ENCODE results near the gene SUMO2.
"Not testable (repeated sequence)": the region's sequence is repeated elsewhere in the genome, so short reads cannot be mapped to it uniquely, and the experiment has no call there.

The SUMO2 gene

DNA sequence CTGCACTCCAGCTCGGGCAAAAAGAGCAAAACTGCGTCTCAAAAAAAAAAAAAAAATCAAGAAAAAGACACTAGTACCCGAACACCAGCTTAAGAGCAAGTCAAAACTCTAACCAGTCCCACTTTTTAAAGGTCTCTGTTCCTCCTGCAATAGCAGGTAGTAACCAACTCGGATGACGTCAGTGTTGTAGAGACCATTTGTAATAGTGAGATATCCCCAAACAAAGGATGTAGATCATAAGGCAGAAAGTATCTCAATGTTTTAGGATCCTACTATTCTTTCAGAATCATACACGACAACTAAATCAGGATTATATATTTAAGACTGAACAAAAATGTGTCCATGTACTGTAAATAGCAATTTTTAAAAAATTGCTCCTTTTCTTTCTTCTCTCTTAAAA lies 30.8 kb downstream of the SUMO2 start:
- FAIRE-seq (no peak), DNase-seq (ENCODE audit: extremely low spot score, insufficient read length, low read depth) (no peak)

GRCh38 chr17:75147878-75148546 lies 34.7 kb downstream of the SUMO2 start:
- DNase-seq (ENCODE audit: extremely low spot score, insufficient read length, low read depth) (no peak), FAIRE-seq (no peak)

DNA sequence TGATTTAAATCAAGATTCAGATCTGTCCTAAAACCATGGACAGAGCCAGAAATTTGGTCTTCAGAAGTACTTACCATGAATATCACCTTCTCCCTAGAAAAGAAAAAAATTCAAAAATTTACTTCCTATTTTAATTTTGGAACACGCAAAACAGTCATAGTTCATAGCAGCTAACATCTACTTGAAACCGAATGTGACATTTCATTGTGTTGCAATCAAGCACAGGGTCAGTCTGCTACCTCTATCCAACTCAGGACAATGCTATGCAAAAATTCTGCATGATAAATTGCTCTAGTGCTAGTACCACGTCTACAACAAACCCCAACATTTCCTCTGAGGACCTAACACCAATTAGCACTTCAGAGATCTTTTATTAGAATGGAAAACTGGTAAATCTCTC lies 36.2 kb downstream of the SUMO2 start:
- FAIRE-seq (no peak), DNase-seq (ENCODE audit: extremely low spot score, insufficient read length, low read depth) (no peak)

DNA sequence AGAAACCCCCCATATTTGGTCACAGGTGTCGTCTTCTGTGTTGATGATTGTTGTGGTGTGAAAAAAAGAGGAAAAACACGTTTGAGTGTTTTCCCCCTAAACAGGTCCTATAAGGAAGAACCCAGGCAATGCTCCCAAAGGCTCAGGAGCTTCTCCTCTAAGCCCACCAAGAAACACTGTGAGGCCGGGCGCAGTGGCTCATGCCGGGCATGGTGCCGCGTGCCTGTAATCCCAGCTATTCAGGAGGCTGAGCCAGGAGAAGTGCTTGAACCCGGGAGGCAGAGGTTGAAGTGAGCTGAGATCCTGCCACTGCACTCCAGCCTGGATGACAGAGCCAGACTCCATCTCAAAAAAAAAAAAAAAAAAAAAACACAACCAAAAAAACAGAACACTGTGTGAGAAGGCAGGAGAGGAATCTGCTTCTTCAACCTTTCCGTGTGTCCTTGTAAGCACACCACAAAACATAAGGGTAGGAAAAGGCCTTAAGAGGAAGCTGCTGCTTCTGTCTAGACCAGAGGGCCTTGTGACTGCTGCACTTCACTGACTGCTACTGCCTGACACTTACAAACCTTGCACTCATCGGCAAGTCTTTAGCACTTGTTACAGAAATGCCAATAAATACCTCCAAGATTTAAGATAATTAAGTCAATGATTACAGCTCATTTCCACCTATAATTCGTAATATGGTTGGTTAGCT lies 37.8 kb downstream of the SUMO2 start:
- DNase-seq (ENCODE audit: extremely low spot score, insufficient read length, low read depth) (no peak), FAIRE-seq (no peak)

DNA sequence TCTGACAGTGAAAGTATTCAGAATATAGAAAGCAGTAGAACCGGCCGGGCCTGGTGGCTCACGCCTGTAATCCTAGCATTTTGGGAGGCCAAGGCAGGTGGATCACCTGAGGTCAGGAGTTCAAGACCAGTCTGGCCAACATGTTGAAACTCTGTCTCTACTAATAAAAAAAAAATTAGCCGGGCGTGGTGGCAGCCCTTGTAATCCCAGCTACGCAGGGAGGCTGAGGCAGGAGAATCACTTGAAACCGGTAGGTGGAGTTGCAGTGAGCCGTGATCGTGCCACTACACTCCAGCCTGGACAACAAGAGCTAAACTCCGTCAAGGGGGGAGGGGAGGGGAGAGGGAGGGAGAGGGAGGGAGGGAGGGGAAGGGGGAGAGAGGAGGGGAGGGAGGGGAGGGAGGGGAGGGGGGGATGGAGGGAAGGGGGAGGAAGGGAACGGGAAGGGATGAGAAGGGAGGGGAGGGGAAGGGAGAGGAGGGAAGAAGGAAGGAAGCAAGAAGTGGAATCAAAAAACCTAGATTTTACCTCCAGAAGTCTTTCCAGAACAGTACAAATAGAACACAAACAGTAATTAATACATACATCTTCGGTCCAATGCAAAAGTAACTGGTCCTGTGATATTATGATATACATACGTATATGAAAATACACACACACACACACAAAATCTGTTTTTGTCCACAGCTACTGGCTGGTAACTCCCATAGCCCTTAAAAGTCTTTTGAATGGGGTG lies 40.4 kb downstream of the SUMO2 start:
- no peak for DNase-seq (ENCODE audit: extremely low spot score, insufficient read length, low read depth)

DNA sequence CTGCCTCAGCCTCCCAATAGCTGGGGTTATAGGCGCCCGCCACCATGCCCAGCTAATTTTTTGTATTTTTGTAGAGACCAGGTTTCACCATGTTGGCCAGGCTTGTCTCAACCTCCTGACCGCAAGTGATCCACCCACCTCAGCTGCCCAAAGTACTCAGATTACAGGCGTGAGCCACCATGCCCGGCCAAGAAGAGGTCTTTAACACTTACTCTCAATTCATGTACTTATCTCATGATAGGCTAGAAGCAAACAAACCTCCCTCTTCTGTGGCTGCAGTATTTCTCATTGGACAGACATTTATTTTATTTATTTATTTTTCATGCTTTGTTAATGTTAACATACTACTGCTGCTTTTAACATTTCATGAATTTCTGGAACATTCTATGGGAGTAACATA lies 44.2 kb downstream of the SUMO2 start:
- DNase-seq (ENCODE audit: extremely low spot score, insufficient read length, low read depth) (no peak), FAIRE-seq (no peak)

More for the DNA sequence above, 40.4 kb downstream of the SUMO2 start:
- no peak for FAIRE-seq

DNA sequence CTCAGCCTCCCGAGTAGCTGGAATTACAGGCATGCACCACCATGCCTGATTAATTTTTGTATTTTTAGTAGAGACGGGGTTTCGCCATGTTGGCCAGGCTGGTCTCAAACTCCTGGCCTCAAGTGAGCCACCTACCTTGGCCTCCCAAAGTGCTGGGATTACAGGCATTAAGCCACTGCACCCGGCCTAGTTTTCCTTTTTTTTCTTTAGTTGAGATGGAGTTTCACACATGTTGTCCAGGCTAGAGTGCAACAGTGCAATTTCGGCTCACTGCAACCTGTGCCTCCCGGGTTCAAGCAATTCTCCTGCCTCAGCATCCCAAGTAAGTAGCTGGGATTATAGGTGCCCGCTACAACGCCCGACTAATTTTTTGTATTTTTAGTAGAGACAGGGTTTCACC lies 45.0 kb downstream of the SUMO2 start:
- DNase-seq (ENCODE audit: extremely low spot score, insufficient read length, low read depth); FAIRE-seq: not testable (repeated sequence)

- FAIRE-seq (no peak), DNase-seq (ENCODE audit: extremely low spot score, insufficient read length, low read depth) (no peak)
Measured at GRCh38 chr17:75135946-75136345, 46.8 kb downstream of the SUMO2 start.

DNA sequence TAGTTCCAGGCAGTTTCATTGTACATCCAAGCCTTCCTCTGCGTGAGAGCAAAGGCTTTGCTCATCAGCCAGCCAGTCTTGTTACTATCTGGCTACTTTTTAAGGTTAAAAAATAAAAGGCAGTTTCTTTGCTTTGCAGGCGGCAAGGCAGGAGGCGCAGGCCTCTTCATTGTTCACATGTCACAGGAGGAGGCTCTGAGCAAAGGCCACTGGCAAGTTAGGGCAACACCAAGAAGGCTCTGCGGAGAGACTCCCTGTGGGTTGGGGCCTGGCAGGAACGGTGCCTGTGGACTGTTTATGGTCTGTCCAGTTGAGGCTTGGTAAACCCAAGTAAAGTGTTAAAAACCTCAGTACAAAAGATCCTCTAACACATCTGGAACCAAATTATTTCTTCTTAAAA lies 47.3 kb downstream of the SUMO2 start:
- DNase-seq (ENCODE audit: extremely low spot score, insufficient read length, low read depth) (no peak), FAIRE-seq (no peak)

DNA sequence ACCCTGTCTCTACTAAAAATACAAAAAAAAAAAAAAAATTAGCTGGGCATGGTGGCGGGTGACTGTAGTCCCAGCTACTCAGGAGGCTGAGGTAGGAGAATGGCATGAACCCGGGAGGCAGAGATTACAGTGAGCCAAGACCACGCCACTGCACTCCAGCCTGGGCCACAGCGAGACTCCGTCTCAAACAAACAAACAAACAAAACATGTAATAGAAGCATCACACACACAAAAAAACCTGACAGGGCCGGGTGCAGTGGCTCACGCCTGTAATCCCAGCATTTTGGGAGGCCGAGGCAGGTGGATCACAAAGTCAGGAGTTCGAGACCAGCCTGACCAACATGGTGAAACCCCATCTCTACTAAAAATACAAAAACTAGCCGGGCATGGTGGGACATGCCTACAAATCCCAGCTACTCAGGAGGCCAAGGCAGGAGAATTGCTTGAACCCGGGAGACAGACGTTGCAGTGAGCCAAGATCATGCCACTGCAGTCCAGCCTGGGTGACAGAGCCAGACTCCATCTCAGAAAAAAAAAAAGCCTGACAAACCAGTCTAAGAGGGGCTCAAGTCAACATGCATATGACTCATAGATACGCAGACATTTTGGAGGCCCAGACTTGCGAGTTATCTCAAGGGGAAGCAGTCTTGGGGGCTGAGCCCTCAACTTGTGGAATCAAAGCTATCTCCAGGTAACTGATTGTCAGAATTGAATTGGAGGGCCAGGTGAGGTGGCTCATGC lies 49.0 kb downstream of the SUMO2 start:
- DNase-seq (ENCODE audit: extremely low spot score, insufficient read length, low read depth); FAIRE-seq: not testable (repeated sequence)

DNA sequence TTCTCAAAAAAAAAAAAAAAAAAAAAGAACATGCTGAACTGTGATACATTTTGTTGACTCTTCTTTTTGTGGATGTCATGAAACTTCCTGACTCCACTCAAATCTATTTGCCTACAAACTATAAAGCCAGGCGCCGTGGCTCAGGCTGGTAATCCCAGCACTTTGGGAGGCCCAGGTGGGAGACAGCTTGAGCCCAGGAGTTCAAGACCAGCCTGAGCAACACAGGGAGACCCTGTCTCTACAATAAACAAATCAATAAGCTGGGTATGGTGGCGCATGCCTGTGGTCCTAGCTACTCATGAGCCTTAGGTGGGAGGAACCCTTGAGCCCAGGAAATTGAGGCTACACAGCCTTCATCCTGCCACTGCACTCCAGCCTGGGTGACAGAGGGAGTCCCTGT lies 49.8 kb downstream of the SUMO2 start:
- DNase-seq (ENCODE audit: extremely low spot score, insufficient read length, low read depth): no peak
- no peak for FAIRE-seq

- not testable (repeated sequence) for FAIRE-seq; DNase-seq (ENCODE audit: extremely low spot score, insufficient read length, low read depth)
Measured at GRCh38 chr17:75132018-75133000, 50.5 kb downstream of the SUMO2 start.

DNA sequence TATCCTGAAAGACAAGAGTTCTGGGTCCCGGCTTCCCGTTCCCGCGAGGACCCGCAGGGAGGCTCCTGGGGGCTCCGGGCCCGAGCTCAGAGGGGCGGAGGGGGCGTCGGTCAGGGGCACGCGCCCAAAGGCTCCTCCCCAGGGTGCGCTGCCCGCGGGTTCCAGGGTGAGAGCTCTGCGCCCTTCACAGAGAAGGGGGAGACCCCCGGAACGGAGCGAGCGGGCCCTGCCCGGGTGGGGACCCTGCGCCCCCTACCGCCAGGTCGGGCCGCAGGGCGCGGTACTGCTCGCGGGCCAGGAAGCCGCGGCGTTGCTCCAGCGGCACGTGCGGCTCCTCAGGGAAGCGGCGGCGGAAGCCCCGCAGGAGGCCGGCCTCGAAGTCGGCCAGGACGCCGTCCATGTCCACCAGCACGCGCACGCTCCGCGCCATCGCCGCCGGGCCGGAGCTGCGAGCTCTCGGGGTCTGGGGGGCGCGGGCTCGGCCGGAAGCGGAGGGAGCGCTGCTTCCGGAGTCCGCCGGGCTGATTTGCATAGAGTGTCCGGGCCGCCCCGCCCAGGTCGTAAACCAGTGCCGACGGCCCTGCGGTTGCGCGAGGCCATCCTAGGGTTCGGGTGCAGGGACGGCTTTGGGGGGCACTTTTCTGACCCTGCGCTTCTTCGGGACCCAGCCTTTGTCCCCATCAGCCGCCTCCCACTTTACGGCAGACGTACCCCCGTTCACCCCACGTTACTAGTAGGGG lies 51.3 kb downstream of the SUMO2 start, which contains the start of gene NT5C:
Gene NT5C, minus strand, starts transcription at position 465 of the 740 bp plus-strand sequence. Its CDS starts 35 bp downstream, at position 430.
- FAIRE-seq: peak; percentile 79
- peak; percentile 86 for DNase-seq (ENCODE audit: extremely low spot score, insufficient read length, low read depth)

GRCh38 chr17:75130632-75131277 lies 52.0 kb downstream of the SUMO2 start:
- FAIRE-seq: no peak
- no peak for DNase-seq (ENCODE audit: extremely low spot score, insufficient read length, low read depth)

DNA sequence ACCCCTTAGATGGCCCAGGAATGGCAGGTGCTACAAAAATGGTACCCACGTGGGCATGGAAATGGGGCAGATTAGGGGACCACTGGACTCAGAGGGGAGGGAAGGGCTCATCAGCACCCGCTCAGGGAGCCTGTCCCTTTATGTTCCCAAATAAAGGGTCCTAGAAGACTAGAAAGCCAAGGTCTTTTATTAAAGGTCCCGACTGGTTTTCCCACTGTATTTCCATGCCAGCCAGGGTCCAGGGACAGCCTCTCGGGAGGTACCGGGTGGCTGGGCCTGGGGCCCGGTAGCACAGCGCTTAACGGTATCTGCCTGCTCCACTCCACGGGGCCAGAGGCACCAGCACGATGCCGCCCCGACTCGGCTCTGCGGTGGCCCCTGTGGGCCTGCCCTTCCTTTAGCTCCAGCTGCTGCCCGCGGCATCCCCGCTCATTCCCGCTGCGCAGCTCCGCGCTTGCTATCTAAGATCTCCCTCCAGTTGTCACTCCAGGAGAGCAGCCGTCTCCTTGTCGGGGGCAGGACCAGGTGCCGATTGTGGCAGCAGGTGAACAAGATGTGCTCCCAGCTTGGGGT lies 52.6 kb downstream of the SUMO2 start:
- DNase-seq (ENCODE audit: extremely low spot score, insufficient read length, low read depth): no peak

DNA sequence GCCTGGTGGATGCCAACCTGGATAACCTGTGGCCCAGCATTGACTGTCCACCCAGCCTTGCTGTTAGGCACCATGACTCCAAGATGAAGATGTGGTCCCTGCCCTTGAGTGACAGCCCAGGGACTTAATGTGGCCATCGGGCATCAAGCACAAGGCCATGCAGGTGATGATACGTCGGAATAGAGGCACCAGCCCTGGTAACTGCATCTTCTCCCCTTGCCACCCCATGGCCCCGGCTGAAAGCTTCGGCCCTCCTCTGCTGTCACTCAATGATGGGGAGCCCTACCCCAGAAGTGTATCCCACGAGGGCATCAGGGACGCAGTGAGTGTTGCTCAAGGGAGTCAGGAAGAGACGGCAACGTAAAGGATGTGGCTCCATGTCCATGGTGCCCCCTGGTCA lies 53.2 kb downstream of the SUMO2 start:
- FAIRE-seq (no peak), DNase-seq (ENCODE audit: extremely low spot score, insufficient read length, low read depth) (no peak)

More for the DNA sequence above, 52.6 kb downstream of the SUMO2 start:
- no peak for FAIRE-seq

DNA sequence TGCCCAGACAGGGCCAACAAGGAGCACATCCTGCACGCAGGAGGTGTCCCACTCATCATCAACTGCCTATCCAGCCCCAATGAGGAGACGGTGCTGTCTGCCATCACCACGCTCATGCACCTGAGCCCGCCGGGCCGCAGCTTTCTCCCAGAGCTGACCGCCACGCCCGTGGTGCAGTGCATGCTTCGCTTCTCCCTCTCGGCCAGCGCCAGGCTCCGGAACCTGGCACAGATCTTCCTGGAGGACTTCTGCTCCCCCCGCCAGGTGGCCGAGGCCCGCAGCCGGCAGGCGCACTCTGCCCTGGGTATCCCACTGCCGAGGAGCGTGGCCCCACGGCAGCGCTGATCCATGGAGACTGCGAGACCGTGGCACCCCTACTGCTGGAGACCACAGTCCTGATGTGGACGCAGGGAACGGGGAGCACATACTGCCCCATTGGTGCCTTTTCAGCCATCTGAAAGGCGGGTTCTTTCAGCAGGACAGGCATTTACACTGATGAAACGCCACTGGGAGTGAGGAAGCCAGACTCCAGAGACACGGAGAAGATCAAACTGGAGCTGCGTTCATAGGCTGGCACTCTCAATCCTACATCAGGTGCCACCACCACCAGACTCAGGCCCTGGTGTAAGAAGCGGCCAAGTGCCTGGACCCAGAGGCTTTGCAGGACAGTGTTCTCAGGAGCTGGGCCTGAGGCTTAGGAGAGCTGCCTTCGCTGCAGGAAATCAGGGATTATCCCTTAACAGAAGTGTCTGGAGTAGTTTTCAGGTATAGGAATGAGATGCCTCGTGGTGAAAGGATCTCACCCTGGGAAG lies 53.9 kb downstream of the SUMO2 start:
- DNase-seq (ENCODE audit: extremely low spot score, insufficient read length, low read depth) (no peak), FAIRE-seq (no peak)

Measured in GM18507 (cell line).